ENCODE measurements around the gene EFHC1.

EFHC1 gene

GRCh38 chr6:52518279-52518945, 98.3 kb downstream of the EFHC1 start:
- no peak for DNase-seq (ENCODE audit: low spot score)

DNA sequence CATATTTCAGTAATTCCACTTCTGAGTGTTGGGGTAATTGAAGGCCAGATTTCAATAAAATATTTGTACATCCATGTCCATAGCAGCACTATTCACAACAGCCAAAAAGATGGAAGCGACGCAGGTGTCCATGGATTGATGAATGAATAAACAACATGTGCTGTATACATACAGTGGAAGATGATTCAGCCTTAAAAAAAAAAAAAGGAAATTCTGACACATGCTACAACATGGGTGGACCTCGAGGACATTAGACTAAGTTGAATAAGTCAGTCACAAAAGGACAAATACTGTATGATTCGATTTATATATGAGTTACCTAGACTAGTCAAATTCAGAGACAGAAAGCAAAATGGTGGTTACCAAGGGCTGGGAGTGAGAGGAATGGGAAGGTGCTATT, 99.5 kb downstream of the EFHC1 start:
- DNase-seq (ENCODE audit: low spot score), result no peak

DNA sequence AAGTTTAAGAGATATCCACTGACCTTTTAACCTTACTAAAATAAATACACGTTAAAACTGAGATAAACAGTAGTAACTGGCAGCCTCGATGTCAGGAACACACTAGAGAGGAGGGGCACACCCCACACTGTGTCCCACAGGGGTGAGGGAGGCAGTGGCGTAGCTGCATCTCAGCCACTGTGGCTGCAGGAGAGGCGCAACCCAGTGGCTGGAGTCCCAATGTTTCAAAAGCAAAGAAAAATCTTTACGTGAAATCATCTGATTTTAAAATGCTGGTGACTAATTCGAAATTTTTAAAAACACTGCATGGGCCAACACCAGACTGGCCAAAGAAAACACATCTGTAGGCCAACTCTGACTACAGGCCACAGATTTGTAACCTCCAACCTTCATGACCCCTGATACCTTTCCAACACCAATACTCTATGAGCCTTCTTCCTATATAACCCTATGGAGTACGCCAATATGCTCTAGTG, 102.0 kb downstream of the EFHC1 start:
- no peak for DNase-seq (ENCODE audit: low spot score)

- no peak for DNase-seq (ENCODE audit: low spot score)
Observed at GRCh38 chr6:52522655-52523054, 102.5 kb downstream of the EFHC1 start.

- no peak for DNase-seq (ENCODE audit: low spot score)
Observed at GRCh38 chr6:52523378-52524142, 103.4 kb downstream of the EFHC1 start.

DNA sequence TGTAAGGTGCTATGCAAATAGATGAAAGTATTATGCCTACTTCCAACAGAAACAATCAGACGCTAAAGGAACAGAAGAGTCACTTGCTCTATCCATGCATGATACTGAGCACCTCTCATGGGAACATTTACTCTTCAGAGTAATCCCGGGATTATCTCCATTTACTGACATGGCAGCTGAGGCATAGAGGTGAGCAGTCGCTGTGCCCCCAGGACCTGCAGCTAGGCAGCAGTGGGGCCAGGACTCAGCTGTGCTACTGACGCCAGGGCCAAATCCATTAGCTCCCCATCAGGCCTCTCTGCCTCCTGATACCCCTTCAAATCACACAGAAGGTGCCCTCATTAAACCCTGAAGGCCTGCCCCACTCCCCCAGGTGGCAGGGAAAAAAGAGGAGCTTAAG, 104.8 kb downstream of the EFHC1 start:
- no peak for DNase-seq (ENCODE audit: low spot score)

GRCh38 chr6:52526634-52527033, 106.5 kb downstream of the EFHC1 start:
- DNase-seq (ENCODE audit: low spot score), result no peak

DNA sequence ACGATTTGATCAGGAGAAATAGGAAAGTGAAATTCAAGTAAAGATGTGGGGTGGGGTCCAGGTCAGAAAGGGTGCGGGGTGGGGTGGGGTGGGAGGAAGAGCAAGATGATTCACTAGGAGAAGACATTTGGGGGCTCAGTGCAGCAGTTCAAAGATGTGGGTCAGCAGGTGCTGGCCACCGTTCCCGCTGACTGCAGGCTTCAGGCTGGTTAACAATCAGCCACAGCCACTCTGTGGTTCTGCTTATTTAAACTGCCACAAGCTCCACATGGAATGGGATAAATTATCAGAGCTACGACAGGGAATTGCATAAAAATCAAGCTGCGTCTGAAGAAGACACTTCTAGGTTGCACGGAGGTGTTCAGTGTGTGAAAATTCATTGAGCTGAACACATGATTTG, 107.3 kb downstream of the EFHC1 start:
- DNase-seq (ENCODE audit: low spot score), result no peak

DNA sequence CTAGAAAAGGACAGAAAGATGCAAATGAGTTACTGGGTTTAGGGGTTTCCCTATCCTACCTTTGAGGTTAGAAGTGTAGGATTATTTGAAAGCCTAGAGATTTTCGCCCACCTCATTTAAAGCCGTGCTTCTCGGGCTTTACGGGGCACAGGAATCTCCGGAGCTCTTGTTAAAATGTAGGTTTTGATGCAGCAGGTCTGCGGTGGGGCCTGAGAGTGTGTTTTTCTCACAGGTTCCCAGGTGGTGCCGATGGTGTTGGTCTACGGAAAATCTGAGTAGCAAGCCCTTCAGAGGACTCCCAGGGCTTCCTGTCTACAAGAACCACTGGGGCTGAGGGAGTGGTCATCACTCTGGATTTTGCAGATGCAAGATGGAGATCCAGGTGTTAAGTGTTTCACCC, 109.2 kb downstream of the EFHC1 start:
- no peak for DNase-seq (ENCODE audit: low spot score)

- DNase-seq (ENCODE audit: low spot score), result no peak
Observed at GRCh38 chr6:52530351-52530750, 110.2 kb downstream of the EFHC1 start.

DNA sequence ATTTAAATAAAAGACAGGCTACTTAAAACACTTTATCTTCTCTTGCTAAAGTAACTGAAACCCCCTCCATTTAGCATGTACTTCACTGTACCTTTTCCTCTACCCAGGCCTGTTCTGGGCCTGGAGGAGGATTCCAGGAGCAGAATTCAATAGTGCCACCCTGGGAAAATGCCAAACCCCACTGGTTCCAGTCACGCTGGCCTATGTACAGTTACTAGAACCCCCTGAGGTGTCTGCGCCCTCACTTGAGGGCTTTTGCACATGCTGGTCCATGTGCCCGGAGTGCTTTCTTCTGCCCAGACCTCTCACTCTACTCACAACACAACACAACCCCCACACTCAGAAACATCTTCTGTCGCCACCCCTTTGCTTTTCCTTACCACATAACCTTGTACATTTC, 111.3 kb downstream of the EFHC1 start:
- no peak for DNase-seq (ENCODE audit: low spot score)

DNA sequence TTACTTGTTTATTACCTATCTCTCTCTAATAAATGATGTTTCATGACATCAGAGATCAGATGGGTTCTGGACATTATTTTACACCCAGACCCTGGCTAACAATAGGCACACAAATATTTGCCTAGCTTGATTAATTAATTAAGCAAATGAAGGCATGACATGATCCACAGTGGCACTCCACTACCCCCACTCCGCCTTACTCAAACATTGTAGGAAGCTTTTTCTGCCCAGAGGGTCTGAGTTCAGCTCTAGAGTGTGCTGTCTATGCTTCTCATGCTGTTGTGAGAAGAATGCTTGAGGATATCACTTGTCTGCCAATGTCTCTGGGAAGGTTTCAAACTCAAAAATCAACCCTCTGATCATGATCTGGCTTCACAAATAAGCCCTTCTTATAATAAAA, 111.7 kb downstream of the EFHC1 start:
- DNase-seq (ENCODE audit: low spot score), result no peak

- DNase-seq (ENCODE audit: low spot score), result no peak
Observed at GRCh38 chr6:52532457-52532856, 112.3 kb downstream of the EFHC1 start.

DNA sequence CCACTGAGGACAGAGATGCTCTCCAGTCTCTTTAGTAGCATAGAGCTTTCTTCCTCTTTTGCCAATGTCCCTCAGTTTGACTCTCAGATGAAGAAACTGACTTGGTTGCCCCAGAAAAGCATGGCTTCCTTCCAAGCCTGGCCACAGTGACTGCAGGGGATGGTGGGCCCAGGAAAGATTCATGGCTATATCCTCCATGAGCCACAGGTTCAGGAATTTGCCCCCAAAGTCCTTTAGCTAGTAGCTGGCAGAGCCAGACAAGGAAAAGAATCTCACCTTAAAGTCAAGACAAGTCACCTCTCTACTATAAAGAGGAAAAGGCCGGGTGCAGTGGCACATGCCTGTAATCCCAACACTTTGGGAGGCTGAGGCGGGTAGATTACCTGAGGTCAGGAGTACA, 113.3 kb downstream of the EFHC1 start:
- DNase-seq (ENCODE audit: low spot score), result no peak

DNA sequence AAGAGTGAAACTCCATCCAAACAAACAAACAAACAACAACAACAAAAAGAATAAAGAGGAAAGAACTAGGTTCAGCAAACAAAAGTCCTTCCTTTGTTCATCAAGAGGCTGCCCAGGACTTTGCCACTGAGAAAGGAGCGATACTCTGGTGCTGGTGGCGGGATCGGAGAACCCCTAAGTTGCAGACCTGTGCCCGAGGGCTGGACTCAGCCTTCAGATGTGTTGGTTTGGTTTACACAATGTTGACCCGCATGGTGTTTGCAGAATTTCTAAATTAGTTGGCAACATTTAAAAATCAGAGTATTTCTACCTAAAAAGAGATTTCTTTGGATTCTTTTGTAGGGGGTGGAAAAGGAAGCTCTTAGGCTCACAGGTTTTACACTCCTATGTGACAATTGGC, 114.2 kb downstream of the EFHC1 start:
- DNase-seq (ENCODE audit: low spot score), result no peak

DNA sequence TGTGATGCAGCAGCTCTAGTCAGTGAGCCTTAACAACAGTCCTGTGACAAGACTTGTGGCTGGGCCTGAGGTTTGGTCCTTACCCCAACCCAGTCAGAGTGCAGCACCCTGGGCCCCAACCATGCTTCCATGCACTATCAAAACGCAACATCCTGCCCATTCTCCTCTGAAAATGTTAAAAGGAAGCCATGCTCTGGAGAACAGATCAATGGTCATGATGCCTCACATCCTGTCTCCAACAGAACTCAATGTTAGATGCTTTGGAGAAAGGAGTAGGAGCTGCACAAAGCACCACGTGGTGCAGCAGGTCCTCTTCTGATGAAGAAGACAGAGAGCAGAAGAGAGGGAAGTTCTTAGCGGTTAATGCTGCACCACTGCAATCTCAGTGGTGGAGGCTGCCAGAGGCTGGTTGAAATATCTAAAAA, 114.8 kb downstream of the EFHC1 start:
- DNase-seq (ENCODE audit: low spot score), result no peak

DNA sequence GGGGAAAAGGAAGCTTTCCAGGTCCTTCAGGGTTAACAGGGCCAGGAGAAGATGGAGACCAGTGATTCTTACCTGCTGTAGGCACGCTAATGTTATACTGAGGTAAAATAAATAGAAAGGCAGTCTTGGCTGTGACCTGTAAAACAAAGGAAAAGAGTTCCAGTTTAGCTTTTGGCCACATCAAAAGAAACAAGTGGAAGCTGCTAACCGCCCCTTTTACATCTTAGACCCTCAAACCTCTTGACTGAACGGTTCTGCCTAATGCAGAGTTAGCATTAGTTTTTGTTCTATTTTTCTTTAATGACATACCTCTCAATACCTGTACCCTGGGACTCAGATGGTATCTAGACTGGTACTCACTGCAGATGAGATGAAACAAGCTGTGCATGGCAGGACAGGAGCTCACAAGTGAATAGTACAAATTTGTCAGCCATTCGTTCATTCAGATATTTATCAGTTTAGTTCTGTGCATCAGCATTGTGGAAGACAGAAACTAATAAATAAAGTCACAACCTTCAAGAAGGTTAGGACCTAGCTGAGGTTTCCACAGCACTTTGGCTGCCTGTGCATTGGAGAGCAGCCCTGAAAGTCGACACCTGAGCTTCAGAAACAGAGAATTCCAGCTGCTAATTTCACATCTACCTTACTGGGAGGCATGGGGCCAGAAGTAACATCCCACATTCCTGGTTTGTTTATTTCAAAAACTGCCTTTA, 115.7 kb downstream of the EFHC1 start:
- no peak for DNase-seq (ENCODE audit: low spot score)

- DNase-seq (ENCODE audit: low spot score), result no peak
Observed at GRCh38 chr6:52536424-52536916, 116.3 kb downstream of the EFHC1 start.

DNA sequence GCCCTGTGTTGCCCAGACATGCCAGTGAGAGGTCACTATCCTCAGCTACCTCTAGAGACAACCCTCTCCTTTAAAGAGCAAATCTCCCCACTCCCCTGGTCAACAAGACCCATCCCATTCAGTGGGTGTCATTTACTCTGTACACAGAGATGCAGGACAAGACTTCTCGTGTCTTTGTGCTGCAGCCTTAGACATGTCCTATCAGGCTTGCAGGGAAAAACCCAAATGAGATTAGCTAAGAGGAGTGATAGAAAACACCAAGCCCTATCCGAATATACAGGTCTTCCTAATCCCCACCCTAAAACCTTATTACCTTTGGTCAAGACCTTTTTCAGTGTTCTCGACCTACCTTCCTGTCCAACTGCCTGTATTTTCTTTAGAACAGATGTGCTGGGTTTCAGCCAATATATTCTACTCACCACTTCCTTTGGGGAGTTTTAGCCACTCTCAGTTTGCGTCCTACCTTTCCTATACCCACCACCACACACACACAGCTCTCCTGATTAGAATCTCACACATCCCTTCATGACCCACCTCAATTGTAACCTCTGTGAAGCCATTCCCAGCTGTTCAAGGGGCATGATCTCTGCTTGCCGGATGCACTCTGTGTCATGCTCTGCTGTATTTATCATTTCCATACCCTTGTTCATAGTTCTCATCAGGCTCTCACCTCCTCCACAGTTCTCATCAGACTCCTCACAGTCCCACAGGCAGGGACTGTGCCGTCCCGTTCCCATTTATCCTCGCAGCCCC, 117.0 kb downstream of the EFHC1 start:
- DNase-seq (ENCODE audit: low spot score), result no peak

GRCh38 chr6:52538252-52538900, 118.2 kb downstream of the EFHC1 start:
- DNase-seq (ENCODE audit: low spot score), result no peak

GRCh38 chr6:52538901-52539354, 118.8 kb downstream of the EFHC1 start:
- no peak for DNase-seq (ENCODE audit: low spot score)

All from CD4-positive, alpha-beta T cell treated with Interleukin-15 for 4 hours (primary cell).